H1 (cell line): ENCODE results near the gene THAP7. TPM values are rescaled to one million over a fixed set of nuclear protein-coding genes. Genes with fewer than 3 reads are reported as not detected.

Experiments used
- GABPA ChIP-seq: IDR thresholded peaks from 2 replicates; pipeline ENCODE4 v1.6.1; 2011; ENCODE audit warnings: mild to moderate bottlenecking, low read length, moderate library complexity, borderline replicate concordance; ENCODE audit not compliant: insufficient read depth
- JUN ChIP-seq: IDR thresholded peaks from 2 replicates; pipeline ENCODE4 v1.6.1; 2011; ENCODE audit warnings: low read depth, mild to moderate bottlenecking, improper control_type of control experiment, low read length
- RXRA ChIP-seq: IDR thresholded peaks from 2 replicates; pipeline ENCODE4 v1.6.1; 2011; ENCODE audit warnings: low read depth, mild to moderate bottlenecking, low read length, moderate library complexity; ENCODE audit not compliant: insufficient read depth
- SP1 ChIP-seq: IDR thresholded peaks from 2 replicates; pipeline ENCODE4 v1.6.1; 2011; ENCODE audit warnings: low read depth, low read length
- TAF1 ChIP-seq: IDR thresholded peaks from 2 replicates; pipeline ENCODE4 v1.6.1; 2011; ENCODE audit warnings: mild to moderate bottlenecking, low read depth, low read length
- TEAD4 ChIP-seq: IDR thresholded peaks from 2 replicates; pipeline ENCODE4 v1.6.1; 2012; ENCODE audit warnings: low read depth, low read length, inconsistent platforms, mixed read lengths
- polyA plus RNA-seq, 7 experiments: library from polyadenylated mRNA; depleted of rRNA in 3 of 7; stranded (reverse) in 5 of 7; unstranded in 2 of 7; fragments of >200 nt in 5 of 7; fragments of 200-250 nt in 2 of 7; gene quantifications; 1 replicate in 5 of 7; 2 replicates in 1 of 7; 4 replicates in 1 of 7; pipeline versions ENCODE4 v1.2.1 to v1.2.3, GENCODE V29; 2011 to 2013; ENCODE audit warnings: missing spikeins in 2 of 7, mixed read lengths in 2 of 7
- total RNA-seq: library from RNA; stranded (reverse); fragmentation: NEBNext Ultra II Directional; extraction: Animal tissue kit (Norgen Biotek cat#: 25700); gene quantifications from 2 replicates; pipeline ENCODE4 v1.2.1, GENCODE V29; 2021

Gene THAP7
- total and polyA plus RNA-seq, 2 of the 8 experiments (the other 6 are each of a cell fraction or from before 2014, with no cell fraction given) = 16.9 to 32.5 TPM

- TF ChIP-seq TAF1 (no peak), RXRA (no peak), SP1 (no peak), TEAD4 (no peak), GABPA (no peak), JUN (no peak)
Observed at GRCh38 chr22:20979940-20980453, 21.9 kb downstream of the THAP7 start (continued).
